ENCODE results near the gene GTF2I.

GRCh38 chr7:74632505-74632904, 25.0 kb upstream of the GTF2I start:
- TF ChIP-seq CTCF (IDR thresholded peaks at IDR 0.05) (no peak), POLR2A (IDR thresholded peaks at IDR 0.05) (no peak)

Data from lower leg skin (tissue), 3 donors.